Vagina (tissue), 2 donors: ENCODE data around the gene ABCG4. TPM values are rescaled to one million over a fixed set of nuclear protein-coding genes. Genes with fewer than 3 reads are reported as not detected.
A peak's percentile ranks its signal among the peaks of the same experiment; 100 is the strongest.

Source experiments
- DNase-seq, 2 donors: peaks; one replicate each; pipeline ENCODE4 v3.0.0-alpha.2; 2017; ENCODE audit errors: extremely low spot score in 2 of 2
- H3K27ac ChIP-seq: fragments of 200-600 bp; sonication (generic); one replicate; pipeline ENCODE4 v1.5.1; 2019
- H3K27me3 ChIP-seq: fragments of 200-600 bp; sonication (generic); one replicate; pipeline ENCODE4 v1.5.1; 2019
- H3K36me3 ChIP-seq, 2 donors: fragments of 200-600 bp; sonication (generic); one replicate each; pipeline ENCODE4 v1.5.1; 2017 to 2019
- H3K4me1 ChIP-seq: fragments of 200-600 bp; sonication (generic); one replicate; pipeline ENCODE4 v1.5.1; 2019
- H3K4me3 ChIP-seq, 2 donors: fragments of 200-600 bp; sonication (generic); 1 replicate in 1 of 2; 2 replicates in 1 of 2; pipeline ENCODE4 v1.5.1; 2016 to 2019
- H3K9me3 ChIP-seq: fragments of 200-600 bp; sonication (generic); one replicate; pipeline ENCODE4 v1.5.1; 2019
- POLR2A ChIP-seq, 2 donors: fragments of 450-650 bp; IDR thresholded peaks; one replicate each; pipeline ENCODE4 v1.6.1; 2017; ENCODE audit warnings: antibody characterized with exemption in 2 of 2, mild to moderate bottlenecking in 2 of 2, moderate library complexity in 2 of 2
- POLR2AphosphoS5 ChIP-seq, 2 donors: sonication (generic); formaldehyde crosslinking; IDR thresholded peaks; one replicate each; pipeline ENCODE4 v1.9.0; 2017; ENCODE audit warnings: antibody characterized with exemption in 2 of 2, mild to moderate bottlenecking in 2 of 2, low read depth in 1 of 2; ENCODE audit not compliant: insufficient read depth in 1 of 2
- intact Hi-C: fragments of 100-400 bp; cut with DNase I; formaldehyde crosslinking; loops from one replicate; pipeline ENCODE4 v1.15.1; 2023
- total RNA-seq: library from RNA; depleted of rRNA; stranded (reverse); fragments of >200 nt; gene quantifications from one replicate; pipeline ENCODE4 v1.2.3, GENCODE V29; 2016
- TF ChIP-seq, protein P1 (sequence below), 3 experiments: fragments of 450-650 bp in 2 of 3; fragments of 200-600 bp in 1 of 3; sonication (generic) in 1 of 3; IDR thresholded peaks; one replicate each; pipeline ENCODE4 v1.5.1; 2017 to 2019; ENCODE audit warnings: antibody characterized with exemption in 3 of 3, mild to moderate bottlenecking in 2 of 3, moderate library complexity in 2 of 3

Gene ABCG4
- total RNA-seq, result 3.2 TPM

DNA sequence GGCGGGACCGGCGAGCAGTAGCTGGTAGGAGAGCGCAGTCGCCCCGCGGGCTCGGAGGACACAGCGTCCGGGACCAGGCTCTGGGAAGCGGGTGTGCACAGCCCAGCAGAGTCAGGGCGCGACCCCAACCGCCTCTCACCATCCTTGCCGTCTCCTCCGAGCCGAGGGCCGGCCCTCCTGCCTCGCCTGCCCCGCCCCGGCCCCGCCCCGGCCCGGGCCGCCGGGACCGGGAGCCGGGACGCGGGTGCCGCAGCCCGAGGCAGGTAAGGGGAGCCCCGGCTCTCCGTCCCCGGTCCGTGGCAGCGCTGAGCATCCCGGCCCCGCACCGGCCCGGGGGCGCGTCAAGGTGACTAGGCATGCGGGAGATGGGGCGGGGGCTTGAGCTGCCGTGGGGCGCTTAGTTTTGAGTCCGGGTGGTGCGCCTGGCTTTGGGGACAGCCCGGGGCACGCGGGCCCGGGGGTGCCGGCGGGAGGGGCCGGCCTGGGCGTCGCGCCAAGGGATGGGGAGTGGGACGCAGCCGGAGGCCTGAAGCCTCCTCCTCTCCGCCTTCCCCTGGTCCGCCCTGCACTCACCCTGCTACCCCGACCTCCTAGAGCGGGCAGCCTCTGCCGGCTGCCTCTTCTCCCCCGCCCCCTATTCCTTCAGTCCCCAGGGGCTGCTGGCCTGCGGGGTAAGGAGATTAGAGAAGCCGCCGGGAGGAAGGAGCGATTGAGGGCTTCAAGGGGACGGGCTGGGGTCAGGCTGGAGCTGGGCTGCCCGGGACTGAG lies at the start of gene ABCG4:
Gene ABCG4, plus strand, starts transcription at position 35 of the 768 bp plus-strand sequence. CDS start 914 bp downstream, outside the sequence.
- no peaks in the 10 kb centered on the region for H3K9me3 ChIP-seq
- no peak within 1 kb of the TSS for H3K27ac ChIP-seq
- no peak for DNase-seq
- peaks cover 24% of the 10 kb centered on the region for H3K4me1 ChIP-seq
- intact Hi-C loops, result no loop called here
- H3K36me3 ChIP-seq, result no peaks in the 10 kb centered on the region
- H3K4me3 ChIP-seq, result peak within 1 kb of the TSS; percentile 43 to 48
- no peaks in the 10 kb centered on the region for H3K27me3 ChIP-seq
- TF ChIP-seq POLR2AphosphoS5 (IDR thresholded peaks at IDR 0.05; ENCODE audit: insufficient read depth in 1 of 2, low read depth in 1 of 2) (no peak), POLR2A (IDR thresholded peaks at IDR 0.05) (no peak)
- TF ChIP-seq, protein P1, sequence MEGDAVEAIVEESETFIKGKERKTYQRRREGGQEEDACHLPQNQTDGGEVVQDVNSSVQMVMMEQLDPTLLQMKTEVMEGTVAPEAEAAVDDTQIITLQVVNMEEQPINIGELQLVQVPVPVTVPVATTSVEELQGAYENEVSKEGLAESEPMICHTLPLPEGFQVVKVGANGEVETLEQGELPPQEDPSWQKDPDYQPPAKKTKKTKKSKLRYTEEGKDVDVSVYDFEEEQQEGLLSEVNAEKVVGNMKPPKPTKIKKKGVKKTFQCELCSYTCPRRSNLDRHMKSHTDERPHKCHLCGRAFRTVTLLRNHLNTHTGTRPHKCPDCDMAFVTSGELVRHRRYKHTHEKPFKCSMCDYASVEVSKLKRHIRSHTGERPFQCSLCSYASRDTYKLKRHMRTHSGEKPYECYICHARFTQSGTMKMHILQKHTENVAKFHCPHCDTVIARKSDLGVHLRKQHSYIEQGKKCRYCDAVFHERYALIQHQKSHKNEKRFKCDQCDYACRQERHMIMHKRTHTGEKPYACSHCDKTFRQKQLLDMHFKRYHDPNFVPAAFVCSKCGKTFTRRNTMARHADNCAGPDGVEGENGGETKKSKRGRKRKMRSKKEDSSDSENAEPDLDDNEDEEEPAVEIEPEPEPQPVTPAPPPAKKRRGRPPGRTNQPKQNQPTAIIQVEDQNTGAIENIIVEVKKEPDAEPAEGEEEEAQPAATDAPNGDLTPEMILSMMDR (IDR thresholded peaks at IDR 0.05), result no peak

DNA sequence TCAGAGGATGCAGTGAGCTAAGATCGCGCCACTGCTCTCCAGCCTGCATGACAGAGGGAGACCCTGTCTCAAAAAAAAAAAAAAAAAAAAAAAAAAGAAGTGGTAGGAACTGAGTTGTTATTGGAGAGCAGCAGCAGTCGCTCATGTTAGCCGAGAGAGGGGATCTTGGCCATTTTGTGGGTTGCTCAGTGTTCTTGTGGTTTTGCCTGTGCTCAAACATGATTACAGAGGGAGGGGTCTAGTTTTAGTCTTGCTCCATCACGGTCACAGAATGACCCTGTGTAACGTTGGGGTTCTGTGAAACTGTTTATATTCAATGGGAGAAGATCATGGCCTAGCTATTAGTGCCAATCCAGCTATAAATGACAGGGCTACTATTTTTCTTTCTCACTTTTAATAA lies 49.1 kb upstream of the ABCG4 start:
- H3K27ac ChIP-seq, result no peak overlapping the region
- peaks cover 39% of the 10 kb centered on the region for H3K4me1 ChIP-seq
- H3K27me3 ChIP-seq, result no peaks in the 10 kb centered on the region
- TF ChIP-seq POLR2A (IDR thresholded peaks at IDR 0.05) (no peak), POLR2AphosphoS5 (IDR thresholded peaks at IDR 0.05; ENCODE audit: insufficient read depth in 1 of 2, low read depth in 1 of 2) (no peak)
- TF ChIP-seq, protein P1 (IDR thresholded peaks at IDR 0.05), result no peak
- DNase-seq, result no peak
- H3K36me3 ChIP-seq, result peaks cover 0 to 21% of the 10 kb centered on the region in 2 donors
- H3K4me3 ChIP-seq, result no peak overlapping the region
- H3K9me3 ChIP-seq, result no peaks in the 10 kb centered on the region
- intact Hi-C loops, result loop anchor here (10.0 kb wide), 2 partner anchors 105 to 235 kb away; partner anchors contain the start of genes CBL and RNF26

DNA sequence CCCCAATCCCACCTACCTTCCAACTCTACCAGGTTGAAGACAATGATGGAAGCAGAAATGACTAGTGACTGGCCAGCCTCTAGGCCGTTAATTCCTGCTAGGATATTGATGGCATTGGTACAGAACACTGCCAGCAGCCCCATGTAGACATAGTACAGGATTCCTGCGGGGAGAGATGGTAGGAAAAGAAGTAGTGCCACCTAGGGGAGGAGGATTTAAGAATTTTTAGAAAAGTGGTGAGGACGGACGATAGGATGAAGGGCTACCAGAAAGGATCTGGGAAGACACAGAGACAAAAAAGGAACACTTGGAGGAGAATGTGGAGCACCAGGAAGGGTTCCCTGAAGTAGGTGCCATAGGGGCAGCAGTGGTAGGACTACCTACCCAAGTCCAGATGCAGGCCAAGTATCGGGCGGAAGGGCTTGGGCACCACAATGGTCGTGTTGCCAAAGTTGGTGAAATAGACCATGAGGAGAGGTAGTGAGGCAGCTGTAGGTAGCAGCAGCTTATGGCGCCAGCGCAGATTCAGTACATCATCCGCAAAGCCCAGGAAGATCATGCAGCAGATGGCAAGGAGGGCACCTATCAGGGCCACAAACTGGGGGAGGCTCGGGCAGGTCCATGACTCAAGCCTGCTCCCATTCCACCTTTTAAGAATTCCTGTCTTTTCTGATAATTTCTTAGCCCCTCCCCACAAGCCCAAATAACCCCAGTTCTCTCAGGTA lies 48.4 kb upstream of the ABCG4 start:
- H3K36me3 ChIP-seq, result peaks cover 0 to 21% of the 10 kb centered on the region in 2 donors
- intact Hi-C loops, result loop anchor here (10.0 kb wide), 1 partner anchor 234 kb away; the partner anchor contains the start of gene RNF26
- TF ChIP-seq, protein P1 (IDR thresholded peaks at IDR 0.05), result no peak
- TF ChIP-seq POLR2AphosphoS5 (IDR thresholded peaks at IDR 0.05; ENCODE audit: insufficient read depth in 1 of 2, low read depth in 1 of 2), result no peak
- no peak for TF ChIP-seq POLR2A (IDR thresholded peaks at IDR 0.05)
- peak overlapping the region; percentile 71 to 96 for H3K4me3 ChIP-seq
- H3K9me3 ChIP-seq, result no peaks in the 10 kb centered on the region
- H3K27ac ChIP-seq, result no peak overlapping the region
- DNase-seq, result no peak
- no peaks in the 10 kb centered on the region for H3K27me3 ChIP-seq
- H3K4me1 ChIP-seq, result peaks cover 39% of the 10 kb centered on the region

DNA sequence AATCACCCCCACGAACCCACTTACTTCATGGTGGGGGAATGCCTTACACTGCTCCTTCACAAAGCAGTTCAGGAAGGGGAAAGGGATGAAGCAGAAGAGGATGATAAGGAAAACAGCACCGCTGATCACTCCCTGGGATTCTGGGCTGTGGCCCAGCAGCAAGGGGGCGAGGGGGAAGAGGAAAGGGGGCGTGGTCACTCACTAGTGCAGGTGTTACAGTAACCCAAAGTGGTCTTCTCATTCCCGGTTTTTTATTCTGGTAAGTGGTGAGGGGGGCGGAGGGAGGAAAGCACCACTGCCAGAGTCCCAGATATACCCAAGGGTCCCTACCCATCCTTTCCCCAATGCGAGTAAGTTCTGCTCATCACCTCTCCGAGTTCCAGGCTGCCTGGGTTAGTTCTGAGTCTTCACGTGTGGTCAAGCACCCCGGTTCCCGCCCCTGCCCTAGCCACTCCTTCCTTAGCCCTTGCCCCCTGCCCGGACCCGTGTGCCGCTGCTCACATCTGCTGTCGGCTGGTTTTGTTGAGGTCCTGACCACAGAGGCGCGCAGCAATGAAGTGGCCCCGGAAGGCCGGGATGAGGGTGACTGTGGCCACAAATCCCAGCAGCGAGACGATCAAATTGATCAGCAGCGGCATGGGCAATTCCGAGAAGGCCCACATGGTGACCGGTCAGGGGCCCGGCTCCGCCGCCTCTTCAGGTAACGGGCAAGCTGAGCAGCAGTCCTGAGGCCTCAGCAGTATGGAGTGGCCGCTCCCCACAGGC lies 47.7 kb upstream of the ABCG4 start:
- peaks cover 0 to 21% of the 10 kb centered on the region in 2 donors for H3K36me3 ChIP-seq
- H3K27ac ChIP-seq, result peak overlapping the region; percentile 86
- H3K27me3 ChIP-seq, result no peaks in the 10 kb centered on the region
- TF ChIP-seq POLR2AphosphoS5 (IDR thresholded peaks at IDR 0.05; ENCODE audit: insufficient read depth in 1 of 2, low read depth in 1 of 2) (no peak), POLR2A (IDR thresholded peaks at IDR 0.05) (no peak)
- TF ChIP-seq, protein P1 (IDR thresholded peaks at IDR 0.05), result no peak
- no peaks in the 10 kb centered on the region for H3K9me3 ChIP-seq
- intact Hi-C loops, result loop anchor here (10.0 kb wide), 1 partner anchor 234 kb away; the partner anchor contains the start of gene RNF26
- peaks cover 35% of the 10 kb centered on the region for H3K4me1 ChIP-seq
- no peak for DNase-seq
- peak overlapping the region; percentile 71 to 96 for H3K4me3 ChIP-seq
